H7 (cell line): ENCODE measurements around the gene SUMO2. TPM values are rescaled to one million over a fixed set of nuclear protein-coding genes. Genes with fewer than 3 reads are reported as not detected.
"Not testable (repeated sequence)": the region's sequence is repeated elsewhere in the genome, so short reads cannot be mapped to it uniquely, and the experiment has no call there.

Source experiments
- DNase-seq: peaks from one replicate; pipeline ENCODE4 v3.0.0; 2012
- H3K27me3 ChIP-seq: 2 replicates; pipeline ENCODE4 v1.6.0; 2011; ENCODE audit warnings: mild to moderate bottlenecking, low read length; ENCODE audit not compliant: control insufficient read depth, insufficient read depth
- H3K36me3 ChIP-seq: replicated peaks from 2 replicates; pipeline ENCODE4 v1.5.1; 2011; ENCODE audit warnings: low read length; ENCODE audit not compliant: control insufficient read depth, insufficient read depth
- H3K4me3 ChIP-seq: 2 replicates; pipeline ENCODE4 v1.5.1; 2011; ENCODE audit warnings: low read depth, mild to moderate bottlenecking, control low read depth, low read length, moderate library complexity; ENCODE audit not compliant: insufficient read depth
- total RNA-seq: library from RNA; depleted of rRNA; stranded (reverse); fragments of >200 nt; shearing (Covaris generic); gene quantifications from 2 replicates; pipeline ENCODE4 v1.2.3, GENCODE V29; 2014; rRNA removed

The SUMO2 gene
- total RNA-seq, 1 experiment from 2014 or later, result 329 TPM

DNA sequence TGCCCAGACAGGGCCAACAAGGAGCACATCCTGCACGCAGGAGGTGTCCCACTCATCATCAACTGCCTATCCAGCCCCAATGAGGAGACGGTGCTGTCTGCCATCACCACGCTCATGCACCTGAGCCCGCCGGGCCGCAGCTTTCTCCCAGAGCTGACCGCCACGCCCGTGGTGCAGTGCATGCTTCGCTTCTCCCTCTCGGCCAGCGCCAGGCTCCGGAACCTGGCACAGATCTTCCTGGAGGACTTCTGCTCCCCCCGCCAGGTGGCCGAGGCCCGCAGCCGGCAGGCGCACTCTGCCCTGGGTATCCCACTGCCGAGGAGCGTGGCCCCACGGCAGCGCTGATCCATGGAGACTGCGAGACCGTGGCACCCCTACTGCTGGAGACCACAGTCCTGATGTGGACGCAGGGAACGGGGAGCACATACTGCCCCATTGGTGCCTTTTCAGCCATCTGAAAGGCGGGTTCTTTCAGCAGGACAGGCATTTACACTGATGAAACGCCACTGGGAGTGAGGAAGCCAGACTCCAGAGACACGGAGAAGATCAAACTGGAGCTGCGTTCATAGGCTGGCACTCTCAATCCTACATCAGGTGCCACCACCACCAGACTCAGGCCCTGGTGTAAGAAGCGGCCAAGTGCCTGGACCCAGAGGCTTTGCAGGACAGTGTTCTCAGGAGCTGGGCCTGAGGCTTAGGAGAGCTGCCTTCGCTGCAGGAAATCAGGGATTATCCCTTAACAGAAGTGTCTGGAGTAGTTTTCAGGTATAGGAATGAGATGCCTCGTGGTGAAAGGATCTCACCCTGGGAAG lies 53.9 kb downstream of the SUMO2 start:
- peak; percentile 47 for DNase-seq
- H3K4me3 ChIP-seq, result no peak overlapping the region
- peaks cover 8% of the 10 kb centered on the region for H3K36me3 ChIP-seq
- no peaks in the 10 kb centered on the region for H3K27me3 ChIP-seq

DNA sequence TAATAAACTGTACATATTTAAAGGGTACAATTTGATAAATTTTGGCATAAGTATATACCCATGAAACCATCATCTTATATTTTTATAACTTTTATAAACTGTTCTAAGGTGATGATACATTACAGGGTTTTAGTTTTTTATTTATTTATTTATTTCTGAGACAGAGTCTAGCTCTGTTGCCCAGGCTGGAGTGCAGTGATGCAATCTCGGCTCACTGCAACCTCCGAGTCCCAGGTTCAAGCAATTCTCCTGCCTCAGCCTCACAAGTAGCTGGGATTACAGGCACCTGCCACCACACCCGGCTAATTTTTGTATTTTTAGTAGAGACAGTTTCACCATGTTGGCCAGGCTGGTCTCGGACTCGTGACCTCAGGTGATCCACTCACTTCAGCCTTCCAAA lies 54.8 kb downstream of the SUMO2 start:
- not testable (repeated sequence) for H3K4me3 ChIP-seq, H3K36me3 ChIP-seq, H3K27me3 ChIP-seq, DNase-seq

GRCh38 chr17:75126954-75127353 lies 55.8 kb downstream of the SUMO2 start:
- Histone ChIP-seq H3K4me3 (no peak overlapping the region), H3K27me3 (no peaks in the 10 kb centered on the region), H3K36me3 (peaks cover 8% of the 10 kb centered on the region)
- DNase-seq, result no peak

GRCh38 chr17:75125984-75126383 lies 56.8 kb downstream of the SUMO2 start:
- H3K36me3 ChIP-seq, result peaks cover 8% of the 10 kb centered on the region
- peak; percentile 64 for DNase-seq
- no peak overlapping the region for H3K4me3 ChIP-seq
- H3K27me3 ChIP-seq, result no peaks in the 10 kb centered on the region

DNA sequence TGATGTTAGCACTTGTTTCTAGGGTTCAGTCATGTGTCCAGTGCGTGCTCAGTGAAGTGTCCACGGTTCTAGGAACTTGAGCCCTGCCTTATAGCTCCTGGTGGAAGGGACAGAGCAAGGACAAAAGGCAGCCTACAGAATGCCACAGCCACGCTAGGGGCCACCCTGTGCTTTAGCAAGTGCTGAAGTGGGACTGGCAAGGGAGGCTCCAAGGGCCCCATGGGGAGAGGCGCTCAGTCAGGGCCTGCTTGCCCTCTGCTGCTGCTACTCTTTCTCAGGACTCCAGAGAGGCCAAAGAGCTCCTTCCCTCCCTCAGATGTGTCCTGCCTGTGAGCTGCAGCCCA lies 58.0 kb downstream of the SUMO2 start:
- Histone ChIP-seq H3K4me3 (no peak overlapping the region), H3K27me3 (no peaks in the 10 kb centered on the region), H3K36me3 (peaks cover 5% of the 10 kb centered on the region)
- no peak for DNase-seq

DNA sequence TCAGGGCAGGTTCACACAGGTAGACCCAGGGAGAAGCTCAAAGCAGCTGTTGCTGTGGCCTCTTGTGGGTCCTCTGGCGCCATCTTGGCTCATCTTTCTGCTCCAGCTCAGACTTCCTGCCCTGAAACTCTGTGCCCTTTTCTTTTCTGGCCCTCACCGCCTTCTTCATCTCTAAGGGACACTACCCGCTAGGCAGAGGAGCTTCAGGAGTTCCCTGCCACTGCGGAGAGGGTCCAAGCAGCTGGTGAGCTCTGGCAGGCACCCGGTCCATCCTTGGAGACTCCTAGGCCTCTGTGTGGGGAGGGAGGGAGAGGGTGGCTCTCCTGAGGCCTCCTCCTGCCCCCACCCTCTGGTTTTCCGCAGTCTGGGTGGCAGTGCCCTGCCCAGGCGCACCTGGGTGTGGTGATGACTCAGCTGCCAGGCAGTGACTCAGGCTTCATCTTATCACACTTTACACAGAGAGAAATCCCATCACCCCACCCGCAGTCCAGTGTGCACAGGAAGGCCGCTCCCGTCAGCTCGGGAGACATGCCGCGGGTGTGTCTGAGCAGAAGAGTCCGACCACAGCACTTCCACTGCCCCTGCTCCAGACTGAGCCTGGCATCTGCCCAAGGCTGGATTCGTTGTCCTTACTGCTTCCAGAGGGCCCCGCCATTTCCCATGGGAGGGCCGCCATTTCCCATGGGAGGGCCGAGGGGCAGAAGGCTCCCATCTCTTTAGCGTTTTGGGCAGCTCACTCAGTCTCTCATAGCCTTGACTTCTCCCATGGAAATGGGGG lies 58.5 kb downstream of the SUMO2 start:
- Histone ChIP-seq H3K27me3 (no peaks in the 10 kb centered on the region), H3K36me3 (no peaks in the 10 kb centered on the region), H3K4me3 (no peak overlapping the region)
- no peak for DNase-seq

- no peaks in the 10 kb centered on the region for H3K27me3 ChIP-seq
- no peak for DNase-seq
- H3K36me3 ChIP-seq, result peaks cover 1% of the 10 kb centered on the region; the same call in 1 of the 2 replicates
- no peak overlapping the region for H3K4me3 ChIP-seq
Measured at GRCh38 chr17:75118307-75118706, 64.5 kb downstream of the SUMO2 start.

DNA sequence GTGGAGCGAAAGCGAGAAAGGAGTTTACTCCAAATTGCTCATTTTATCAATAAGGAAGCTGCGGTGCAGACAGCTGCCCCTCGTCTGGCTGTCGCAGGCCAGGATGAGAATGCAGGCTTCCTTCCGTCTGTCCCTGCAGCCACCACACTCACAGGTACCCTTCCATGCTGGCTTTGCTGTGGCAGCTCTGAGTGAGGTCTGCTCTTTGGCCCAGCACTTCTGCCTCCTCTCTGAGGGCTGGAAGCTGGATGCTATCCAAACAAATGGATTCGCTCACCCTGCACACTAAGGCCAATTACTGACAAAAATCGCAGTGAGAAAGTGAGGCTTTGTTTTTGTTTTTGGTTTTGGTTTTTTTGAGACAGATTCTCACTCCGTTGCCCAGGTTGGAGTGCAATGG lies 66.0 kb downstream of the SUMO2 start:
- no peak for DNase-seq
- no peak overlapping the region for H3K4me3 ChIP-seq
- peaks cover 1% of the 10 kb centered on the region; the same call in 1 of the 2 replicates for H3K36me3 ChIP-seq
- no peaks in the 10 kb centered on the region for H3K27me3 ChIP-seq

Other genes with a start within 250 kb of the SUMO2 start
- not detected in 2 replicates for gene OTOP3, start 247.1 kb downstream of the SUMO2 start, total RNA-seq
- gene HID1, start 210.2 kb downstream of the SUMO2 start, total RNA-seq, result 2.1 and 7.8 TPM in 2 replicates
- gene CDR2L, start 195.3 kb downstream of the SUMO2 start, total RNA-seq, result 23.5 and 25.9 TPM in 2 replicates
- gene MRPL58, start 170.3 kb downstream of the SUMO2 start, total RNA-seq, result 62.0 and 68.4 TPM in 2 replicates
- gene ATP5PD, start 136.0 kb downstream of the SUMO2 start, total RNA-seq, result 399 and 432 TPM in 2 replicates
- 34.9 and 41.0 TPM in 2 replicates for gene KCTD2, start 135.7 kb downstream of the SUMO2 start, total RNA-seq
- 28.2 and 38.8 TPM in 2 replicates for gene SLC16A5, start 95.0 kb downstream of the SUMO2 start, total RNA-seq
- gene ARMC7, start 73.0 kb downstream of the SUMO2 start, total RNA-seq, result 6.2 and 9.5 TPM in 2 replicates
- gene NT5C, start 51.2 kb downstream of the SUMO2 start, total RNA-seq, result 106 and 118 TPM in 2 replicates
- 410 and 454 TPM in 2 replicates for gene JPT1, start 28.4 kb downstream of the SUMO2 start, total RNA-seq
- 61.7 and 62.8 TPM in 2 replicates for gene NUP85, start 22.7 kb upstream of the SUMO2 start, total RNA-seq
- gene GGA3, start 78.6 kb upstream of the SUMO2 start, total RNA-seq, result 30.8 and 34.8 TPM in 2 replicates
- 128 and 166 TPM in 2 replicates for gene MRPS7, start 78.9 kb upstream of the SUMO2 start, total RNA-seq
- 28.0 TPM in 2 replicates for gene MIF4GD, start 88.3 kb upstream of the SUMO2 start, total RNA-seq
- gene SLC25A19, start 106.5 kb upstream of the SUMO2 start, total RNA-seq, result 25.7 and 31.0 TPM in 2 replicates
- gene GRB2, start 222.7 kb upstream of the SUMO2 start, total RNA-seq, result 98.7 and 100 TPM in 2 replicates